Activated T-cell treated with anti-CD3 and anti-CD28 coated beads, Interleukin-2, amount 50 U/mL, for 72 hours (primary cell): ENCODE measurements around the gene ATP5PF. TPM values are rescaled to one million over a fixed set of nuclear protein-coding genes. Genes with fewer than 3 reads are reported as not detected.

Experiments
- total RNA-seq, 2 donors: library from RNA; stranded (reverse); gene quantifications; one replicate each; pipeline ENCODE4 v1.2.3, GENCODE V29; 2022

Gene ATP5PF
- total RNA-seq, 2 donors from 2014 or later, result 90.0 to 92.1 TPM

Other genes starting within 250 kb of the ATP5PF start
- gene MRPL39, start 127.4 kb downstream of the ATP5PF start, total RNA-seq, result 10 to 100 TPM; 42.8 to 50.9 TPM
- gene JAM2, start 95.6 kb downstream of the ATP5PF start, total RNA-seq, result 1 to 10 TPM; 2.0 to 2.7 TPM
- gene GABPA, start 68 bp upstream of the ATP5PF start, total RNA-seq, result 10 to 100 TPM; 27.3 to 29.7 TPM